Epithelial cell of proximal tubule (primary cell): Measurements from ENCODE around the gene IFNL3. TPM values are rescaled to one million over a fixed set of nuclear protein-coding genes. Genes with fewer than 3 reads are reported as not detected.

Source experiments
- DNase-seq: peaks from one replicate; pipeline ENCODE4 v3.0.0-alpha.2; 2011; ENCODE audit warnings: low read depth
- H3K4me3 ChIP-seq: 2 replicates; pipeline ENCODE4 v1.5.1; 2011; ENCODE audit warnings: low read depth, mild to moderate bottlenecking, low read length
- CTCF ChIP-seq: conservative IDR thresholded peaks from 2 replicates; pipeline ENCODE4 v1.5.1; 2012; ENCODE audit warnings: low read depth, mild to moderate bottlenecking, low read length
- total RNA-seq: library from RNA; depleted of rRNA; stranded (reverse); fragments of >200 nt; gene quantifications from 2 replicates; pipeline ENCODE4 v1.2.3, GENCODE V29; 2015

The IFNL3 gene
- total RNA-seq, 1 donor from 2014 or later = not detected

DNA sequence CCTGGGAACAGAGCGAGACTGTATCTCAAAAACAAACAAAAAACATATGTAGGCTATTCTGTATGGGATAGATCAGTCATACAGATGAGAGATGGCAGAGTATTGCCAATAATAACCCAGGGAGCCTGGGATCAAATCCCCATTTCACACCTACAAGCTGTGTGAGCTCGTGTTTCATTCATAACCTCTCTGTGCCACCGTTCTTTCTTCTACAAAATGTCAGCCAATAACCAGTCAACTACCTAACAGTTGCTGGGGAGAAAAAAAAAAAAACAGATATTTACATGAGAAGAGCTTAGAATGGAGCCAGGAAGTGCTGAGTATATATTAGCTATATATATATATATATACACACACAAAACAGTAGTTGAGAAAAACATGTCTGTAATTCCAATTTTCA, 16.9 kb upstream of the IFNL3 start:
- no peak overlapping the region for H3K4me3 ChIP-seq
- TF ChIP-seq CTCF = no peak
- no peak for DNase-seq

GRCh38 chr19:39257227-39257626, 12.4 kb upstream of the IFNL3 start:
- DNase-seq = no peak
- TF ChIP-seq CTCF = no peak
- no peak overlapping the region for H3K4me3 ChIP-seq

GRCh38 chr19:39254531-39255345, 9.9 kb upstream of the IFNL3 start:
- no peak for TF ChIP-seq CTCF
- no peak for DNase-seq
- no peak overlapping the region for H3K4me3 ChIP-seq

DNA sequence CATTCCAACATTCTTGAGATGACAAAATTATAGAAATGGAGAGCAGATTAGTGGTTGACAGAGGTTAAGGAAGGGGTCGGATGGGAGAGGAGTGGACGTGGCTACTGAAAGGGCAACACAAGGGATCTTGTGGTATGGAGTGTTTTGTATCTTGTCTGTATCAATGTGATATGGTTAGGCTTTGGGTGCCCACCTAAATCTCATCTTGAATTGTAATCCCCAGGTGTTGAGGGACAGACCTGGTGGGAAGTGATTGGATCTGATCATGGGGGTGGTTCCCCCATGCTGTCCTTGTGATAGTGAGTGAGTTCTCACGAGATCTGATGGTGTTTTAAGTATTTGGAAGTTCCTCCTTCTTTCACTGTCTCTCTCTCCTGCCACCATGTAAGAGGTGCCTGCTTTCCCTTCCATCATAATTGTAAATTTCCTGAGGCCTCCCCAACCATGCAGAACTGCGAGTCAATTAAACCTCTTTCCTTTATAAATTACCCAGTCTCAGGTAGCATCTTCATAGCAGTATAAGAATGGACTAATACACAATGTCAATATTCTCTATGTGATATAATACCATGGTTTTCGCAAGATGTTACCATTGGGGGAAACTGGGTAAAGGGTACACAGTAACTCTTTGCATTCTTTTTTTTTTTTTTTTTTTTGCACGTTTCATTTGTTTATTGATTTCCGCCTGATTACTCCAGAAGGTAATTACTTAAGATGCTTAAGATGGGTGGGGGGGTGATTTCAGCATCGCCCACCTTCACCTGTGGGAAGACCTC, 8.8 kb upstream of the IFNL3 start:
- DNase-seq = no peak
- no peak for TF ChIP-seq CTCF
- no peak overlapping the region for H3K4me3 ChIP-seq

- no peak for DNase-seq
- no peak for TF ChIP-seq CTCF
- H3K4me3 ChIP-seq = no peak overlapping the region
Observed at GRCh38 chr19:39252458-39252857, 7.7 kb upstream of the IFNL3 start.

DNA sequence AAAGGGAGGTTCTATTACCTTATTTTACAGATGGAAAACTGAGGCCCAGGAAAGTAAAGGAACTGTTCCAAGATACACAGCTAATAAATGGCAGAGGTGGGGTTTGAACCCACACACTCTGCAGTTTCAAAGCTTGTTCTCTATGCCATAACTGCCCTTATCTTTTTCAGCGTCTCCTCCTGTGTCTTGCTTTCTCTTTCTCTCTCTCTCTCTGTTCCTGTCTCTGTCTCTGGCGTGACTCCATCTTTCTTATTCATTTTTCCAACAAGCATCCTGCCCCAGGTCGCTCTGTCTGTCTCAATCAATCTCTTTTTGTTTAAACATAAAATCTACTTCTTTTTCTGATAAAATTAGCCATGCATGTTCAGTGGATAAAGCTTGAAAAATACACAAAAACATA, 7.0 kb upstream of the IFNL3 start:
- no peak for TF ChIP-seq CTCF
- no peak for DNase-seq
- H3K4me3 ChIP-seq = no peak overlapping the region
